GM20431 (cell line): ENCODE results near the gene ABCD1.

Source experiments
- in situ Hi-C: fragments of 300-500 bp; cut with MseI, MboI; formaldehyde crosslinking; loops from one replicate; pipeline ENCODE4 v1.15.0; 2020; ENCODE audit warnings: low sequenced_read_pairs; ENCODE audit not compliant: unreplicated experiment

Gene ABCD1

GRCh38 chrX:153770601-153771414, 46.2 kb downstream of the ABCD1 start:
- in situ Hi-C loops: no loop called here

- in situ Hi-C loops: no loop called here
These were observed 47.0 kb downstream of the ABCD1 start for GRCh38 chrX:153771415-153772315.

GRCh38 chrX:153772316-153773217, 47.9 kb downstream of the ABCD1 start:
- in situ Hi-C loops: no loop called here

GRCh38 chrX:153773218-153773611, 48.6 kb downstream of the ABCD1 start:
- in situ Hi-C loops: no loop called here

- in situ Hi-C loops: no loop called here
These were observed 49.3 kb downstream of the ABCD1 start for GRCh38 chrX:153773741-153774575.

- in situ Hi-C loops: no loop called here
These were observed 50.1 kb downstream of the ABCD1 start for GRCh38 chrX:153774576-153775292.

GRCh38 chrX:153775293-153776119, 50.9 kb downstream of the ABCD1 start:
- in situ Hi-C loops: no loop called here

- in situ Hi-C loops: no loop called here
These were observed 51.5 kb downstream of the ABCD1 start for GRCh38 chrX:153776120-153776599.

GRCh38 chrX:153776611-153777045, 52.0 kb downstream of the ABCD1 start:
- in situ Hi-C loops: no loop called here

- in situ Hi-C loops: no loop called here
These were observed 52.8 kb downstream of the ABCD1 start for GRCh38 chrX:153777261-153778090.

GRCh38 chrX:153778181-153778580, 53.5 kb downstream of the ABCD1 start:
- in situ Hi-C loops: no loop called here

GRCh38 chrX:153778684-153779101, 54.0 kb downstream of the ABCD1 start:
- in situ Hi-C loops: no loop called here

GRCh38 chrX:153779891-153780677, 55.4 kb downstream of the ABCD1 start:
- in situ Hi-C loops: no loop called here

GRCh38 chrX:153780678-153781427, 56.2 kb downstream of the ABCD1 start, which contains the start of gene SRPK3:
Gene SRPK3 (plus strand): TSS chrX:153781041. CDS start chrX:153781087, 46 bp downstream.
- in situ Hi-C loops: no loop called here

GRCh38 chrX:153781428-153782047, 56.9 kb downstream of the ABCD1 start:
- in situ Hi-C loops: no loop called here
